Muscle layer of duodenum (tissue), 2 donors: ENCODE results near the gene RAB6B.
A peak's percentile ranks its signal among the peaks of the same experiment; 100 is the strongest.

Experiments
- H3K27ac ChIP-seq: one replicate; pipeline ENCODE4 v1.7.0; 2013; ENCODE audit warnings: mild to moderate bottlenecking, low read length
- H3K27me3 ChIP-seq: one replicate; pipeline ENCODE4 v1.7.0; 2013; ENCODE audit warnings: low read depth, mild to moderate bottlenecking, control low read depth, low read length
- H3K36me3 ChIP-seq, 2 donors: one replicate each; pipeline ENCODE4 v1.7.0; 2013; ENCODE audit warnings: low read length in 2 of 2, control low read depth in 1 of 2, mild to moderate bottlenecking in 1 of 2; ENCODE audit not compliant: insufficient read depth in 2 of 2, control insufficient read depth in 1 of 2
- H3K4me1 ChIP-seq, 2 donors: one replicate each; pipeline ENCODE4 v1.7.0; 2013; ENCODE audit warnings: low read length in 2 of 2, mild to moderate bottlenecking in 2 of 2, control low read depth in 1 of 2, moderate library complexity in 1 of 2; ENCODE audit not compliant: insufficient read depth in 2 of 2, control insufficient read depth in 1 of 2
- H3K4me3 ChIP-seq, 2 donors: one replicate each; pipeline ENCODE4 v1.7.0; 2013; ENCODE audit warnings: low read length in 2 of 2, low read depth in 1 of 2, mild to moderate bottlenecking in 1 of 2
- H3K9me3 ChIP-seq, 2 donors: one replicate each; pipeline ENCODE4 v1.7.0; 2013; ENCODE audit warnings: low read length in 2 of 2, control low read depth in 1 of 2, mild to moderate bottlenecking in 1 of 2; ENCODE audit not compliant: control insufficient read depth in 1 of 2
- donor health status: healthy.

Gene RAB6B

GRCh38 chr3:133805702-133806475 lies 89.8 kb downstream of the RAB6B start, which contains the start of gene SRPRB:
SRPRB (plus strand) TSS chr3:133805815; CDS start chr3:133805849, 34 bp downstream.
- Histone ChIP-seq H3K27me3 (no peaks in the 10 kb centered on the region), H3K36me3 (peaks cover 10 to 11% of the 10 kb centered on the region in 2 donors), H3K27ac (peak within 1 kb of the TSS; percentile 75), H3K9me3 (no peaks in the 10 kb centered on the region), H3K4me3 (peak within 1 kb of the TSS; percentile 89 to 98), H3K4me1 (peaks cover 5 to 6% of the 10 kb centered on the region in 2 donors)

GRCh38 chr3:133805384-133805701 lies 90.3 kb downstream of the RAB6B start:
- Histone ChIP-seq H3K4me3 (peak overlapping the region; percentile 89 to 98), H3K27ac (no peak overlapping the region), H3K27me3 (no peaks in the 10 kb centered on the region), H3K4me1 (peaks cover 5 to 6% of the 10 kb centered on the region in 2 donors), H3K9me3 (no peaks in the 10 kb centered on the region), H3K36me3 (peaks cover 6 to 8% of the 10 kb centered on the region in 2 donors)

- H3K36me3 ChIP-seq = peaks cover 6 to 8% of the 10 kb centered on the region in 2 donors
- H3K9me3 ChIP-seq = no peaks in the 10 kb centered on the region
- peak overlapping the region; percentile 89 to 98 for H3K4me3 ChIP-seq
- no peaks in the 10 kb centered on the region for H3K27me3 ChIP-seq
- peaks cover 5 to 6% of the 10 kb centered on the region in 2 donors for H3K4me1 ChIP-seq
- H3K27ac ChIP-seq = no peak overlapping the region
Observed at GRCh38 chr3:133804896-133805295, 90.8 kb downstream of the RAB6B start.

- peaks cover 5 to 6% of the 10 kb centered on the region in 2 donors for H3K4me1 ChIP-seq
- no peaks in the 10 kb centered on the region for H3K9me3 ChIP-seq
- no peaks in the 10 kb centered on the region for H3K27me3 ChIP-seq
- H3K4me3 ChIP-seq = no peak overlapping the region
- no peak overlapping the region for H3K27ac ChIP-seq
- peaks cover 6 to 8% of the 10 kb centered on the region in 2 donors for H3K36me3 ChIP-seq
Observed at GRCh38 chr3:133803469-133803868, 92.2 kb downstream of the RAB6B start.

GRCh38 chr3:133799794-133800585 lies 95.7 kb downstream of the RAB6B start:
- H3K27me3 ChIP-seq = no peaks in the 10 kb centered on the region
- no peak overlapping the region for H3K4me3 ChIP-seq
- no peaks in the 10 kb centered on the region for H3K9me3 ChIP-seq
- H3K36me3 ChIP-seq = no peaks in the 10 kb centered on the region
- no peak overlapping the region for H3K27ac ChIP-seq
- H3K4me1 ChIP-seq = no peaks in the 10 kb centered on the region

GRCh38 chr3:133797396-133798105 lies 98.1 kb downstream of the RAB6B start:
- no peaks in the 10 kb centered on the region for H3K9me3 ChIP-seq
- H3K36me3 ChIP-seq = no peaks in the 10 kb centered on the region
- H3K27ac ChIP-seq = no peak overlapping the region
- no peak overlapping the region for H3K4me3 ChIP-seq
- no peaks in the 10 kb centered on the region for H3K4me1 ChIP-seq
- no peaks in the 10 kb centered on the region for H3K27me3 ChIP-seq

GRCh38 chr3:133792171-133792763 lies 103.4 kb downstream of the RAB6B start:
- no peaks in the 10 kb centered on the region for H3K9me3 ChIP-seq
- H3K36me3 ChIP-seq = no peaks in the 10 kb centered on the region
- H3K27ac ChIP-seq = no peak overlapping the region
- H3K27me3 ChIP-seq = no peaks in the 10 kb centered on the region
- H3K4me1 ChIP-seq = no peaks in the 10 kb centered on the region
- no peak overlapping the region for H3K4me3 ChIP-seq

GRCh38 chr3:133788024-133788423 lies 107.7 kb downstream of the RAB6B start:
- Histone ChIP-seq H3K36me3 (no peaks in the 10 kb centered on the region), H3K4me3 (no peak overlapping the region), H3K9me3 (no peaks in the 10 kb centered on the region), H3K27ac (no peak overlapping the region), H3K4me1 (no peaks in the 10 kb centered on the region), H3K27me3 (no peaks in the 10 kb centered on the region)

GRCh38 chr3:133783762-133784161 lies 111.9 kb downstream of the RAB6B start:
- H3K27me3 ChIP-seq = no peaks in the 10 kb centered on the region
- no peak overlapping the region for H3K27ac ChIP-seq

GRCh38 chr3:133782454-133782853 lies 113.2 kb downstream of the RAB6B start:
- H3K4me3 ChIP-seq = no peak overlapping the region
- H3K27ac ChIP-seq = no peak overlapping the region
- H3K27me3 ChIP-seq = no peaks in the 10 kb centered on the region
- H3K9me3 ChIP-seq = no peaks in the 10 kb centered on the region
- no peaks in the 10 kb centered on the region for H3K36me3 ChIP-seq
- no peaks in the 10 kb centered on the region for H3K4me1 ChIP-seq

More at GRCh38 chr3:133783762-133784161, 111.9 kb downstream of the RAB6B start:
- Histone ChIP-seq H3K36me3 (no peaks in the 10 kb centered on the region), H3K4me3 (no peak overlapping the region), H3K9me3 (no peaks in the 10 kb centered on the region), H3K4me1 (no peaks in the 10 kb centered on the region)

GRCh38 chr3:133781570-133781969 lies 114.1 kb downstream of the RAB6B start:
- Histone ChIP-seq H3K9me3 (no peaks in the 10 kb centered on the region), H3K27me3 (no peaks in the 10 kb centered on the region), H3K36me3 (no peaks in the 10 kb centered on the region), H3K4me1 (no peaks in the 10 kb centered on the region), H3K27ac (no peak overlapping the region), H3K4me3 (no peak overlapping the region)
